Measurements from ENCODE around the gene DOCK7.

GRCh38 chr1:62415687-62416086 is 272.5 kb downstream of the DOCK7 start:
- TF ChIP-seq CTCF (conservative IDR thresholded peaks at IDR 0.05; ENCODE audit: low read depth, low read length) (no peak), EZH2phosphoT487 (IDR thresholded peaks at IDR 0.05; ENCODE audit: borderline replicate concordance, low read length) (no peak), EZH2 (IDR thresholded peaks at IDR 0.05; ENCODE audit: low read length, unreplicated experiment) (no peak)
